Right lobe of liver (tissue), 4 donors: Measurements from ENCODE around the gene PDCD6IP.

Experiments used
- CTCF ChIP-seq, 4 donors: fragments of 200-600 bp in 3 of 4; fragments of 450-650 bp in 1 of 4; IDR thresholded peaks; one replicate each; pipeline versions ENCODE4 v1.5.1 to v1.8.0; 2016 to 2022; ENCODE audit warnings: antibody characterized with exemption in 4 of 4, mild to moderate bottlenecking in 2 of 4
- POLR2A ChIP-seq: fragments of 450-650 bp; IDR thresholded peaks from one replicate; pipeline ENCODE4 v1.6.1; 2017; ENCODE audit warnings: antibody characterized with exemption, mild to moderate bottlenecking
- donor health status: DM: no; HTN: no; CAD: no.
- donor health status: DM: no; HTN: no; CAD: no.
- donor health status: DM: no; HTN: yes; CAD: no.

DNA sequence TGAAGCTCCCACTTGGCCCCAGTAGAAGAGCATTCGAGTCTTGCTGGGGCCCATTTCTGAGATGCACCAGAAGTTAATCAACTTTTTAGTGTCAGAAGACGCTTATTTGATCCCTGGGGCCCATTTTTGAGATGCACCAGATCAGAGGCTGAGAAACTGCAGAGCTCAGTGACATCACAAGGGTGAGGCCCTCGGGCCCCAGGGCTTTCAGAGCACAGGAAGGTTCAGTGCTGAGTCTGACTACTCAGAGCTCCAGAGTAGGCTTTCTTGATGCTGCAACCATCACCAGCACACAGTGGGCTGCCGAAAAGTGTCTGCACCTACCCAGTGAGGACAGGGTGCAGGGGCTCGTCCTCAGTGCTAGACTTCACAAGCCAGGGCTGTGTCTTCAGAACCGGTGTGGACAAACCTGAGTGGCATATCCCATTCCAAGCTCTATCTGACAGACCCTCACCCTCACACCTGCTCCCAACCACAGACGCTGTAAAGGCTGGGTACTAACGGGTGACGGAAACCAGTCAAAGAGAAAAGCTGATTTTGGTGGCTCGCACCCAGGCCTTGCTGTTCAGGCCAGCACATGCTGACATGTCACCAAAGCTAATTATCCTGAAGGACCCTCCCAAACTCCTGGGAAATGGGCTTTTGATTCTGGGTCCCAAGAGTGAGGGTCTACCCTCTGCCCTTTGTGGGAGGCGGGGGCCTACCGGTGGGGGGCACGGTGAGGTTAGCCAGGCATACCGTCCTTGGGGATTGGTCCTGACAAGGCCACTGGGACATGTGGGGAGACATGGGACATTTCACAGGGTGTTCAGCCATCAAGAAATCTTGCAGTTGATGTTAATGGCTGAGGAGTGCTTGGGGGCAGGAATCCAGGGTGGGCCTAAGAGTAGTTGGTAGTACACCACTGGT is 83.0 kb downstream of the PDCD6IP start:
- TF ChIP-seq POLR2A (no peak), CTCF (IDR thresholded peaks at IDR 0.05) (no peak)
